ENCODE data around the gene RANBP9.

Gene RANBP9

GRCh38 chr6:13710552-13711323 lies 897 bp downstream of the RANBP9 start:
- peak; percentile 58 to 71 for DNase-seq

GRCh38 chr6:13709689-13710551 lies 1.7 kb downstream of the RANBP9 start:
- peak in 1 of 2 experiments; percentile 32 for DNase-seq

GRCh38 chr6:13708736-13709135 lies 2.9 kb downstream of the RANBP9 start:
- DNase-seq: peak in 1 of 2 experiments; percentile 1

GRCh38 chr6:13703496-13703895 lies 8.1 kb downstream of the RANBP9 start:
- DNase-seq: no peak

- DNase-seq: no peak
These were observed 8.8 kb downstream of the RANBP9 start for GRCh38 chr6:13702809-13703302.

GRCh38 chr6:13700232-13700631 lies 11.4 kb downstream of the RANBP9 start:
- DNase-seq: no peak

- DNase-seq: no peak
These were observed 12.9 kb downstream of the RANBP9 start for GRCh38 chr6:13698715-13699114.

- no peak for DNase-seq
These were observed 13.8 kb downstream of the RANBP9 start for GRCh38 chr6:13697857-13698256.

- no peak for DNase-seq
These were observed 15.4 kb downstream of the RANBP9 start for GRCh38 chr6:13696226-13696625.

GRCh38 chr6:13695252-13695651 lies 16.4 kb downstream of the RANBP9 start:
- no peak for DNase-seq

GRCh38 chr6:13694562-13694961 lies 17.1 kb downstream of the RANBP9 start:
- DNase-seq: no peak

GRCh38 chr6:13689511-13690256 lies 22.0 kb downstream of the RANBP9 start:
- no peak for DNase-seq

GRCh38 chr6:13688692-13689196 lies 22.9 kb downstream of the RANBP9 start:
- no peak for DNase-seq

GRCh38 chr6:13687917-13688351 lies 23.7 kb downstream of the RANBP9 start:
- DNase-seq: no peak

- DNase-seq: no peak
These were observed 26.8 kb downstream of the RANBP9 start for GRCh38 chr6:13684855-13685254.

- no peak for DNase-seq
These were observed 28.6 kb downstream of the RANBP9 start for GRCh38 chr6:13683038-13683437.

- no peak for DNase-seq
These were observed 29.3 kb downstream of the RANBP9 start for GRCh38 chr6:13682346-13682745.

GRCh38 chr6:13681305-13682061 lies 30.2 kb downstream of the RANBP9 start:
- no peak for DNase-seq

- no peak for DNase-seq
These were observed 31.1 kb downstream of the RANBP9 start for GRCh38 chr6:13680448-13680968.

- DNase-seq: no peak
These were observed 31.6 kb downstream of the RANBP9 start for GRCh38 chr6:13679996-13680395.

GRCh38 chr6:13678255-13678983 lies 33.2 kb downstream of the RANBP9 start:
- DNase-seq: no peak
